Pancreas (tissue), 10 donors: ENCODE results near the gene GPC5. TPM values are rescaled to one million over a fixed set of nuclear protein-coding genes. Genes with fewer than 3 reads are reported as not detected.

ENCODE experiments used
- ATAC-seq, 4 donors: fragments of 200-7000 bp; cut with Tn5 transposase; one replicate each; pipeline versions ENCODE4 v1.8.0 to v1.9.1; 2020; ENCODE audit warnings: mild to moderate bottlenecking in 4 of 4, moderate library complexity in 4 of 4
- DNase-seq, 6 donors: peaks; one replicate each; pipeline ENCODE4 v3.0.0-alpha.2; 2020
- FAIRE-seq: peaks from 2 replicates; lab custom pipeline; 2012; peaks lifted over from hg19 to GRCh38; lab: Jason Lieb, UNC
- H3K27ac ChIP-seq, 4 donors: fragments of 200-600 bp; sonication (generic); 1 replicate in 3 of 4; 2 replicates in 1 of 4; pipeline versions ENCODE4 v1.5.0 to v1.8.0; 2020
- H3K27me3 ChIP-seq, 4 donors: fragments of 200-600 bp; one replicate each; pipeline ENCODE4 v1.8.0; 2021
- H3K36me3 ChIP-seq, 3 donors: fragments of 200-600 bp; sonication (generic) in 1 of 3; one replicate each; pipeline versions ENCODE4 v1.5.0 to v1.8.0; 2020 to 2021
- H3K4me1 ChIP-seq, 3 donors: fragments of 200-600 bp; one replicate each; pipeline ENCODE4 v1.8.0; 2021
- H3K4me3 ChIP-seq, 4 donors: fragments of 200-600 bp; sonication (generic) in 2 of 4; one replicate each; pipeline versions ENCODE4 v1.5.0 to v1.8.0; 2020 to 2021
- H3K9me3 ChIP-seq, 4 donors: fragments of 200-600 bp; one replicate each; pipeline ENCODE4 v1.8.0; 2021
- CTCF ChIP-seq, 4 donors: fragments of 200-600 bp; sonication (generic) in 3 of 4; IDR thresholded peaks; one replicate each; pipeline versions ENCODE4 v1.5.0 to v1.8.0; 2021; ENCODE audit warnings: antibody characterized with exemption in 4 of 4
- WGBS, 2 donors: extraction: QIAGEN DNeasy Blood & Tissue Kit; methylation state at CpG; one replicate each; pipeline ENCODE4 v1.1.7; 2013; 5-methylcytosine and 5-hydroxymethylcytosine counted together
- intact Hi-C, 3 donors: fragments of 100-400 bp; cut with DNase I; formaldehyde crosslinking; loops; one replicate each; pipeline versions ENCODE4 v1.11.1 to v1.14.2; 2022
- polyA plus RNA-seq, 2 donors: library from polyadenylated mRNA; stranded (reverse); fragments of 200-250 nt; gene quantifications; one replicate each; pipeline ENCODE4 v1.2.3, GENCODE V29; 2013
- total RNA-seq, 6 donors: library from RNA; stranded (reverse); fragmentation: NEBNext Ultra II Directional in 4 of 6; extraction: Animal tissue kit (Norgen Biotek cat#: 25700) in 4 of 6; gene quantifications; one replicate each; pipeline versions ENCODE4 v1.2.1 to v1.2.4, GENCODE V29; 2021 to 2023
- donor health status: healthy with polysubstance abuse.
- donor health status: DM: no; HTN: no; CAD: no; lungs with moderate emphysema.
- donor health status: DM: no; HTN: no; CAD: no.
- donor health status: control.
- donor health status: control.
- donor health status: Bipolar disorder and iron deficiency.
- donor health status: DM: yes; HTN: yes; CAD: no.
- donor health status: DM: no; HTN: no; CAD: no.
- donor health status: DM: no; HTN: no; CAD: no.
- donor health status: DM: yes; HTN: yes; CAD: no.

Gene GPC5
- total and polyA plus RNA-seq, 8 donors: 0.12 to 0.35 (median 0.35) TPM; not detected in 5

GRCh38 chr13:91375116-91375729 lies 23.2 kb upstream of the GPC5 start:
- Histone ChIP-seq H3K27me3 (peaks cover 0 to 3% (median 0%) of the 10 kb centered on the region in 4 donors), H3K36me3 (no peaks in the 10 kb centered on the region), H3K4me3 (no peak overlapping the region), H3K9me3 (no peaks in the 10 kb centered on the region), H3K27ac (no peak overlapping the region), H3K4me1 (no peaks in the 10 kb centered on the region)
- TF ChIP-seq CTCF (IDR thresholded peaks at IDR 0.05): peak in 1 of 4 donors; percentile 10
- 84 to 85% methylated on average over 4 of the region's 4 CpGs for WGBS, 2 donors
- ATAC-seq: peak in 3 of 4 donors; percentile 54 to 66 (median 55)
- intact Hi-C loops: loop anchor here in 1 of 3 donors (10.0 kb wide), 1 partner anchor 350 kb away; no protein-coding TSS in a partner anchor
- no peak for DNase-seq
- no peak for FAIRE-seq

GRCh38 chr13:91381371-91381770 lies 17.1 kb upstream of the GPC5 start:
- ATAC-seq (no peak), DNase-seq (no peak), FAIRE-seq (no peak)
- Histone ChIP-seq H3K4me3 (no peak overlapping the region), H3K9me3 (no peaks in the 10 kb centered on the region), H3K27ac (no peak overlapping the region), H3K27me3 (peaks cover 0 to 5% (median 0%) of the 10 kb centered on the region in 4 donors), H3K4me1 (no peaks in the 10 kb centered on the region), H3K36me3 (no peaks in the 10 kb centered on the region)
- intact Hi-C loops: no loop called here
- no peak for TF ChIP-seq CTCF (IDR thresholded peaks at IDR 0.05)

- no peak for ATAC-seq
- no peak for TF ChIP-seq CTCF (IDR thresholded peaks at IDR 0.05)
- H3K4me1 ChIP-seq: no peaks in the 10 kb centered on the region
- H3K27me3 ChIP-seq: peaks cover 0 to 19% (median 3%) of the 10 kb centered on the region in 4 donors
- H3K9me3 ChIP-seq: no peaks in the 10 kb centered on the region
- H3K27ac ChIP-seq: no peak overlapping the region
- WGBS, 2 donors: 56 to 75% methylated on average over 4 of the region's 4 CpGs
- H3K36me3 ChIP-seq: no peaks in the 10 kb centered on the region
- no peak for DNase-seq
- no peak overlapping the region for H3K4me3 ChIP-seq
- no peak for FAIRE-seq
- intact Hi-C loops: no loop called here
Observed at GRCh38 chr13:91383836-91384235, 14.6 kb upstream of the GPC5 start.

- Histone ChIP-seq H3K4me3 (no peak overlapping the region), H3K27me3 (peaks cover 0 to 25% (median 3%) of the 10 kb centered on the region in 4 donors), H3K9me3 (no peaks in the 10 kb centered on the region), H3K4me1 (no peaks in the 10 kb centered on the region), H3K36me3 (no peaks in the 10 kb centered on the region), H3K27ac (no peak overlapping the region)
- TF ChIP-seq CTCF (IDR thresholded peaks at IDR 0.05): no peak
- ATAC-seq (no peak), FAIRE-seq (no peak), DNase-seq (no peak)
- 56 to 65% methylated on average over 2 of the region's 2 CpGs for WGBS, 2 donors
- intact Hi-C loops: no loop called here
Observed at GRCh38 chr13:91384896-91385295, 13.5 kb upstream of the GPC5 start.

GRCh38 chr13:91389186-91389585 lies 9.2 kb upstream of the GPC5 start:
- FAIRE-seq: no peak
- no peaks in the 10 kb centered on the region for H3K36me3 ChIP-seq
- no peaks in the 10 kb centered on the region for H3K9me3 ChIP-seq
- ATAC-seq: no peak
- no peak overlapping the region for H3K27ac ChIP-seq
- intact Hi-C loops: no loop called here
- no peak for TF ChIP-seq CTCF (IDR thresholded peaks at IDR 0.05)
- H3K27me3 ChIP-seq: peaks cover 0 to 30% (median 3%) of the 10 kb centered on the region in 4 donors
- no peak overlapping the region for H3K4me3 ChIP-seq
- 67 to 79% methylated on average over 2 of the region's 2 CpGs for WGBS, 2 donors
- no peaks in the 10 kb centered on the region for H3K4me1 ChIP-seq
- DNase-seq: no peak
